ENCODE results near the gene MACROD1.
A peak's percentile ranks its signal among the peaks of the same experiment; 100 is the strongest.

Gene MACROD1

DNA sequence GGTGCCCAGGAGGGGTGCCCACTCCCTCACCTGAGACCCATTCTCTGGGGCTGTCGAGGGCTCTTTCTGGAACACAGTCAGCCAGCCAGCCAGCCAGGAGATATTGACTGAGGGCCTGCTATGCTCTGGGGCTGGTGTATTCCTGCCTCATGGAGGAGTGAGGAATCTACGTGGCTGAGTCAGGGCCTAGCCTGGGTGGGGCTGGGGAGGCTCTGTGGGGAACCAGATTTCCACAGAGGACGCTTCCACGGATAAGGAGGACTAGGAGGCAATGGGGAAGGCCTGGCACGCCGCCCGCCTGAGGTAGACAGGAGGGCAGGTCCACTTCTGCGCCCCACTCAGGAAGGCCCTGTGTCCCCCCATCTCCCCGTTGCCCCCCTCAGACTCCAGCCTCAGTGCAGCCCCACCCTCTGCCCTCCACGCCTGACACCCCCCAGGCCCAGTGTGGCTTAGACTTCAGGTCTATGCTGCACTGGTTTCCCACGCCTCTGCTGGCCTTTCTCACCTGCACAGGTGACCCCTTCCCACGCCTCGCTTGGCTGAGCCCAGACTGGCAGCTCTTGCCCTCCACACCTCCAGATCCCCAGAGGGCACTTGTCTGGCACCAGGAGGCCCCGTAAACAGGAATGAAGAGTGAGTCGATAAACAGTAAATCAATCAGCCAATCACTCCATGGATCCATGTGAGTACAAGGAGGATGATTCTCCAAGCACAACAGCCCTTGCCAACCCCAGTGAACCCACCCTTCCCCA lies 37.5 kb downstream of the MACROD1 start:
- no peak for DNase-seq

DNA sequence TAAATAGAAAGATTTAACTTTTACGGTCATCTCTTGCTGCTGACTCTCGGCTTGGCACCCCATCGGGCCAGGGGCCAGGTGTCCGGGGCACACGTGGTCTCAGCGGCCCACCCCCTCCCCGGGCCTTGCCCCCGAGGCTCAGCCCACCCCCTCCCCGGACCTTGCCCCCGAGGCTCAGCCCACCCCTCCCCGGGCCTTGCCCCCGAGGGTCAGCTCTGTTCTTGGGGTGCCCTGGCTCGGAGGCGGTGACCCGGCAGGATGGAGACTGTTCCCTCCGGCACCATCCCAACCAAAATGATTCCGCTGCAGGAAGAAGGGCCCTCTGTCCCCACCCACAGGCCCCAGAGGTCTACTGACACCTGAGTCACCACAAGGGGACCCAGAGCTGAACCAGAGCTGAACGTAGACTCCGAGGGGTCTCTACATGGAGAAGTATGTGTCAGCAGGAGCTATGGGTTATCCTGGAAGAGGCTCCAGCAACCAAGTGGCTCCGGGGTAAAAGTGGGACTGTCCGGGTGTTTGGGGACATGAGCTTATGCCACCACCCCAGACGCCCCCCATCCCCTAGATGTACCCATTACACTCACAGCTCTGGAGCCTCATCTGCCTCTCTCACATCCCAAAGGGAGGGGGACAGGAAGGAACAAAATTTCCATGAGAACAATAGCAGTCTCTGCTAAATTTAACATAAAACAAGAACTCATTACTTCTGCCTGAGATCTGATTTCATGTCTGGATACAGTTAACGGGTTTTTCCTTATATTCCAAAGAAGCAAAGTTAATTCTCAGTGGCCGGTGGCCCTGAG lies 38.4 kb downstream of the MACROD1 start:
- no peak for DNase-seq

DNA sequence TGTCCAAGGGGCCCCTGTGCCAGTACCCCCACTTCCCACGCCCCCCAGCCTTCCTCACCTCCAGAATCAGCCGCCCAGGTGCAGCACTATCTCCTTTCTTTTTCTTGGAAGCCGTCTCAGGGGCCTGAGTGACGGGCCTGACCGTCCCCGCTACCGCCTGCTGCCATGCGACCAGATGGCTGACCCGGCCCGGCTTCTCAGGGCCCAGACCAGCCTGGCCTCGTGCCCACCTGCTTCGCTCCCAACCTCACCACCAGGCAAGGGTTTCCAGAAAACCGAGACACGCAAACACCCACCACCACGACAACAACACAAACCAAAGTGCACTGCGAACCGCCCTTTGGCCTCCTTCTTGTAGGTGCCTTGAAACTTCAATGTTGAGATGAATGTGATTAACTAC lies 39.1 kb downstream of the MACROD1 start:
- DNase-seq = no peak

DNA sequence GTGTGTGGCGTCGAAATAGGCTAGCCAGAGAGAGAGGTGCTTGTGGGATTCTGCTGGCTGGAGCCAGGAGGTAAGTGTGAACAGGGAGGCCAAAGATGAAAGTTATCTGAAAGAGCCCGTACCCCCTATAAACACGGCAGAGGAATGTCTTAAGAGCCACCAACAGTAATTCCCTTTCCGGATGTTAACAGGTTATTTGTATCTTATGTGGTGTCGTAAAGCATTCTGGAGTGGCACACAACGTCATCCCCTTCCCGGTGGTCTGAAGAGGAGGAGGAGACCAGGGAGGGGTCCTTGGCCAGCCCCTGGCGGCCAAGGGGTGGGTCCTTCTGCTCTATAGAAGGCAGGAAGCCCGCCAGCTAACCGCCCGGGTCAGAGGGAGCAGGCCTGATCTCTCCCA lies 39.5 kb downstream of the MACROD1 start:
- no peak for DNase-seq

DNA sequence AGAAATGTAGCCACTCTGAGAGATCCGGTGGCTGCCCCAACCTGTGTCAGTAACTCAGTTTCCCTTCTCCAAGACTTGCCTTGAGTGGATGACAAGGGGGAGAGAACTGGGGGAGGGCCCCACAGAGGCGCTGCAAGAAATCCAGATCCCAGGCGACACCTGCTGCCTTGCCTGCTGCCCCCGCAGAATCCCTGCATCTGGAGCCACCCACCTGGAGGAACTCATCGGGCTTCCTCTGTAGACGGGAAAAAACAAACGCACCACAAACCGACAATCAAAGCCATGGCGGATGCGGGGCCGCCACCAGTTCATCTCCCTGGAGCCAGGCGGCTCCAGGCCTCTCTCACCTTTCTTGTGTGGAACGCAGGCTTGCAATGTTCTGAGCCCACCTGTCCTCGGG lies 40.2 kb downstream of the MACROD1 start:
- no peak for DNase-seq

DNA sequence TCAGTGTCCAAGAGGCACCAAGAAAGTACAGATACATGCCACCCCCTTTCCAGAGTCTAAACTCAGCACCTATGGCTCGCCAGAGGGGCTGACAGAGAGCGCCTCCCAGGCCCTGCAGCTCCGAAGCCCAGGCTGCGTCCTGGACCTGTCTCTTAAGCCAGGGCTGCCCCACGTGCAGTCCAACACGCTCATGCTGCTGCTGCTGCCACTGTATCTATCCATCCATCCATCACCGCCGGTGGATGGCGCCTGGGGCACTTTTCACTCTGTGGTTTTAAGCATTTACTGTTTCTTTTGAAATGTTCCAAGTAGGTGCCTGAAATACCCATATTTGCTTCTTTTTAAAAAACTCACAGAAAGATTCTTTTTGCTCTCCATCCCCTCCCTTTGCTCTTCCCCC lies 41.8 kb downstream of the MACROD1 start:
- no peak for DNase-seq

DNA sequence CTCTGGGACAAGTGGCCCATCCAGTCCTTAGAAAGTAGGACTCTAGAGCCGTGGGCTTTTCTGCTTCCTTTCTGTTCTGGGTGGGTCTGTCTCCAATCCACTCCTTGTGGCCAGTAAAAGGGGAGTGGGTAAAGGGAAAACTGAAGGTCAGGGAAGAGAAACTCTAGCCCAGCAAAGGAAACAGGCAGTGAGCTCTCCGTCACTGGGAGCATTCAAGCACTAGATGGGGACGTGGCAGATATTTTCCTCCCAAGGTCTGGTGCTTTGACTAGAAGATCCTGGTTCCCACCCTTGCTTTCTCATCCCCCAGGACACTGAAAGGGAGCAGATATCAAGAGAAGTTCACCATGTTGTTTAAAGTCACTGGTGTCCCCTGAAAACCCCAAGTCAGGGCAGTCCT lies 42.2 kb downstream of the MACROD1 start:
- no peak for DNase-seq

DNA sequence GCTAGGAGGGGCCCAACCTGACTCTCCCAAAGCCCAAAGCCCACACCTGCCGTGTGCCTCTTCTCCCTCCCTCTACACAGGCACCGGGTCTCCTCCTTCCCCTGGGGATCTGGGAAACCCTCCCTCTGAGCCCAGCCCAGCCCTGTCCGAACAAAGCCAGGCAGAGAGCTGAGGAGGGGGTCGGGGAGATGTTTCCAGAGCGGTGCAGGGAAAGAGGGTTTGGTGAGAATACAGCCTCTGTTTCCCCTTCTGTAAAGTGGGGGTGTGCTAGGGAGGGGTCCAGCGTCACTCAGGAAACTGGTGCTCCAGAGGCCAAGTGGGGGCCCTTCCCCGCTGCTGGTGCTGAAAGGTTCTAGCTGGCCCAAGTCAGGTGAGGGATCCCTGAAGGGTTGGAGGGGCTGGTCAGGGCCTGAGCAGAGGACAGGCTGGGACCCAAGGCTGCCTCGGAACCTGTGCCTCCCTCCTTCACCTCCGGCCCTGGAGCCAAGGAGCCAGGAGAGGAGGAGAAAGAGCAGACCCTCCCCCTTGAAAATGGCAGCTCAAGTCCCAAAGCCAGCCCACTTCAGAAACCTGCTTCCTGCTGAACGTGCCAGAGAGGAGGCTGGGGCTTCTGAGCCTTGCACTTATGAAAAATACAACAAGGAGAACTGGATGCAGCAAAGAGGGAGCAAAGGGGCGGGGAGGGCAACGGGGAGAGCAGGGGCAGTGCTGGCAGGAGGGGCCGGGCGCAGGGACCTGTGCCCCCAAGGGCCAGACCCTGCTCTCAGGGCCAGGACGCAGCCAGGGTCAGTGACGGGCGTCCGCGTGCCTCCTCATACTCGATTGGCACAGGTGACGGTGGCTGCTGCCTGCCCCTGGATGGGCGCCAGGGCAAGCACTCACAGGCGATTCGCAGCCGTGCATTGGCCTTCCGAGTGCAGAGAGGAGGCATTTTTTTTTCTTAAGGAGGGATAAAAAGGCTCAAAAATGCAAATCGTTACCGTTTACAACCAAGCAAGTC lies 43.2 kb downstream of the MACROD1 start:
- no peak for DNase-seq

DNA sequence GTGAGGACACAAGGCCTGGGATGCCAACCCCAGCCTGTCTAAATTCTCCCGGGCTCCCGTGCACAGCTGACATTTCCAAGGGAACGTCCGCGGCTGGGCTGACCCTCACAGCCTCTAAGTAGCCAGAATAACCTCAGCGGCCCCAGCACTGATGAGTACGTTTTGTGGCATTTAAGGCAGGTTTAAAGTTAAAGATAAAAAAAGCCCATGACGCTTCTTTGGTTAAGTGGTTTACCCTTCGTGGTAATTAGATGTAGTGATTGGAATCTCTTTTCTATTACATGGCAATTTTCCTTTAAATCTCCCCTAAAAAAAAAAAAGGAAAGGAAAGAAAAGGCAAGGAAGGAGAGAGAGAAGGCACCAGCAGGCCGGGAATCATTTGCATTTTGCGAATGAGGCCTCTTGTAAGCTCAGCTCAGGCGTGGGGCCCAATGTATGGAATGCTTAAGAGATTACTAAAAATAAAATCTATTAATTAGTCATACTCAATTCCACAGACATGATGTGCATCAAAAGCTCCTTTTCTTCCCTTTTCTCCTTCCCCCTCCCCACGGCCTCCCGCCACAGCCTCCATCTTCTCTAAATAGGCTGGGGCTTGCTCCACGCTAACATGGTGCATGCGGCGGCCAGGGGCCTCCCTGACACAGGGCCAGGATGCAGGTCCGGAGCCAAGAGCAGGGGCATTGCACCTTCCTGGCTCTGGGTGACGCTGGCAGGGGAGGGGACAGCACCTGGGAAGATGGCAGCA lies 44.1 kb downstream of the MACROD1 start:
- DNase-seq = peak in 1 of 5 experiments; percentile 10

DNA sequence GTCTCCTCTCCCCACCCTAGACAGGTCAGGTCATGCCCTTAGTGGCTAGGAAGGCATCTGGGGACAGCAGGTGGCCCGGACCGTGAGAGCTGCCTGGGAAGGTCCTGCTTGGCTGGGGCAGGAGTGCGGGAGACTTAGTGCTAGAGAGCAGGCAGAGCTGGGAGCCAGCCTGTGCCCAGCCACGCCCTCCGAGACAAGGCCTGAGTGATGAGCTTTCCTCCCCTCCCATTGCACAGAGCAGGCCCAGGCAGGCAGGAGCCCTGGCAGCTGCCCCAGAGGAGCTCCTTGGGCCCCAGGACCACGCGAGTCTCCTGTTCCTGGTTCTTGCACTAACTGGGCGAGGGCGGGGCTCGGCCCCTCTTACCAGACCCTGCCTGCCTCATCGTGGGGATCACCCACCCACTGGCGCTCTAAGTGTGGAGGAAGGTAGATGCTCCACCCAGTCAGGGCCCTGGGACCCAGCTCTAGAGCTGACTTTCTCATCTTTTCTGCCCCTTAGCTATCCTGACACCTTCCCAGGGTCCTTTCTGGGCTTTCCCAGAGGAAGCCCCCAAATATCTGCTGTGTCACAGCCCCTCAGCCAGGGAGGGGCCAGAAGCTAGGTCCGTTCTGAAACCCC lies 44.9 kb downstream of the MACROD1 start:
- no peak for DNase-seq

DNA sequence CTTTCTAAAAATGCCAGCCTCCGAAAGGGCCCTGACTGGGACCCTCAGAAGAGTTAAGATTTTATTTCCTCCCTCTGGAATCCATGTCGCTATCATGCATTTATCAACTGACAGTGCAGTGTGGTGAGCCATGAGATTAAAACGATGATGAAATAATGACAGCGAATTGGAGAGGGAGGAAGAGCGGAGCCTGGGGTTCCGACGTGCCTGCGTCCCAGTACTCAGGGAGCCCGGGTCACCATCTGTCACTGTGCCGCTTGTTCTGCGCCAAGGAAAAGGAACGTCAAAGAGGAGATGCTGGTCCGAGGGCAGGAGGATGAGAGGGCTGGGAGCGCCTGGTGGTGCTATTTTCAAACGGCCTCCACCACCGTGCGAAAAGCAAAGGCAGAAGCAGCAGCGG lies 46.2 kb downstream of the MACROD1 start:
- no peak for DNase-seq

DNA sequence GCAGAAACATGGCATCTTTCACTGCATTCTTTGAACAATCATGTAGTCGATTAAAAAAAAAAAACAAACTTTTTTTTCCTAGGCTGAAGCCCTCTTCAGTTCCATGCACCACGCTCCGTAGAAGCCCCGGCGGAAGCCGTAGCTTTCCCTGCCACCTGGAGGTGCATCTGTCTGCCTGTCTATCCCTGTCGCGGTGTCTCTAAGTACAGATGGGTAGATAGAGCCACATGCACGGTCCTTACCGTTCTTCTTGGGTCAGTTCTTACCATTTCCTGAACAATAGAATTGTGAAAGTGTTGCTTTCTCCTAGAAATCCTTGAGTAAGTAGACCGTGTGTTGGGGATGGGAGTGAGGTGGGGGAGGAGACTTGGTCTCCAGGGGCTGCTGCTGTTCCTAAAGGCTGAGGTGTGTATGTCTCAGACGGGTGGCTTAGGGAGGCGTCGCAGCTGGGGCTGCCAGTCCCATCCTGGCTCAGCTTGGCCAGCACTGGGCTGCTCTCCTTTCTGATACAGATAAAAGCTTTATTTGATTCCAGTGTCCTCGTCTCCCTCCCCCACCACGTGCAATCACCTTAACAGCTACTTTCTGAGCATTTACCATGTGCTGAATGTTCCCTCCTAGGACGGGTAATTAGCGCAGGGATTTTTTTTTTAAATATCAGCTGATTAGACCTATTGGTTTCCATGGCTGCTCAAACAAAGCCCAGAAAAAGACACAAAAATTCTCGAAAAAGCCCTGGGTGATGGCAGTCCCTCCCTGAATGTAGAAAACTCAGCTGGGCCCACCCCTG lies 46.8 kb downstream of the MACROD1 start:
- DNase-seq = no peak

DNA sequence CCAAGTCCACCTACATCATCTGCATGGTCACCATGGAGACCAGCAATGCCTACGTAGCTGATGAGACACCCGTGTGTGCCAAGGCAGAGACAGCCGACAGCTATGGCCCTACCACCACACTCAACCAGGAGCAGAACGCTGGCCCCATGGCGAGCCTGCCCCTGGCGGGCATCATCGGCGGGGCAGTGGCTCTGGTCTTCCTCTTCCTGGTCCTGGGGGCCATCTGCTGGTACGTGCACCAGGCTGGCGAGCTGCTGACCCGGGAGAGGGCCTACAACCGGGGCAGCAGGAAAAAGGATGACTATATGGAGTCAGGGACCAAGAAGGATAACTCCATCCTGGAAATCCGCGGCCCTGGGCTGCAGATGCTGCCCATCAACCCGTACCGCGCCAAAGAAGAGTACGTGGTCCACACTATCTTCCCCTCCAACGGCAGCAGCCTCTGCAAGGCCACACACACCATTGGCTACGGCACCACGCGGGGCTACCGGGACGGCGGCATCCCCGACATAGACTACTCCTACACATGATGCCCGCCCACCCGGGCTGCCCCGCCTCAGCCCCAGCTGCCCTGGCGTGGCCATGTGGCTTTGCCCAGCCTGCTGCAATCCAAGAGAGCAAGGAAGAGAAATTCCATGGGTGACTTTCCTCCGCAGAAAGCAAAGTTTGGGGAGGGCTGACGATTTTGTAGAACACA lies 48.0 kb downstream of the MACROD1 start:
- DNase-seq = no peak

DNA sequence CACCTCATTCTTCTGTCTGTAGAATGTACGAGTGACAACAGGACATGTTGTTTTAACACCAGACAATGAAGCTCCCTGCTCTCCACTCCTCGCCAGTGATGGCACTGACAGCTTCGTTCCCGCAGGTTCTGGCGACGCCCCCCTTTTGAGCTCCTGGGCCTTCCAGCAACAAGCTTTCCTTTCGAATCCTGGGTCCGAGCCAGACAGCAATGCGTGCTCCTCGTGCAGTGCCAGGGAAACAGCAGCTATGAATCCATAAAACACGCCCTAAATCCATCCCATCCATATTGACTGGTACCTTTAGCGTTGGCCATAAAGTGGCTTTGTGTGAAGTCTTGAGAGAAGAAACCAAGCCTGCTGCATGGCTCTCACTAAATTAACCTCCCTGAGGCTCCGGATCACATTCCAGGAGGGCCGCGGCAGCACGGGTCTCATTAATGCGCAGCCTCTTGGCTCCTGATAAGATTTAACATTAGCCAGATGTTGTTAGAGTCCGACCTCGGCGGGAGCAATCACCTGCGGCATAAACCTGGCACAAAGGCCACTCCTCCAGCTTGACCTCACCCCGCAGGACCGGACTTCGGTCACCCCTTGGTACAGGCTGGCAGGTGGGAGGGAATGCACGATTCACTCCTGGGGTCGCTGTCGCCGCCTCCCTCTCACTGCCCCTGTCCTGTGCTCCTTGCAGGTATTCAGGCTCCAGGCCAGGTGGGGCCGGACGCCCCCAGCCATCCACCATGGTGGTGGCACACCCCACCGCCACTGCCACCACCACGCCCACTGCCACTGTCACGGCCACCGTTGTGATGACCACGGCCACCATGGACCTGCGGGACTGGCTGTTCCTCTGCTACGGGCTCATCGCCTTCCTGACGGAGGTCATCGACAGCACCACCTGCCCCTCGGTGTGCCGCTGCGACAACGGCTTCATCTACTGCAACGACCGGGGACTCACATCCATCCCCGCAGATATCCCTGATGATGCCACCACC lies 50.1 kb downstream of the MACROD1 start:
- DNase-seq = no peak

DNA sequence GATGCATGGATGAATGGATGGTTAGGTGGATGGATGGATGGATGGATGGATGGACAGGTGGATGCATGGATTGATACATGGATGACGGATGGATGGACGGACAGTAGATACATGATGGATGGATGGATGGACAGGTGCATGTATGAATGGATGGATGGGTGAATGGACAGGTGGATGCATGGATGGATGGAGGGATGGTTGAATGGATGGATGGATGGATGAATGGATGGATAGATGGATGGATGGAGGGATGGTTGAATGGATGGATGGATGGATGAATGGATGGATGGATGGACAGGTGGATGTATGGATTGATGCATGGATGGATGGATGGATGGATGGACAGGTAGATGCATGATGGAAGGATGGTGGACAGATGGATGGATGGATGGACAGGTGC lies 51.7 kb downstream of the MACROD1 start:
- DNase-seq = no peak

DNA sequence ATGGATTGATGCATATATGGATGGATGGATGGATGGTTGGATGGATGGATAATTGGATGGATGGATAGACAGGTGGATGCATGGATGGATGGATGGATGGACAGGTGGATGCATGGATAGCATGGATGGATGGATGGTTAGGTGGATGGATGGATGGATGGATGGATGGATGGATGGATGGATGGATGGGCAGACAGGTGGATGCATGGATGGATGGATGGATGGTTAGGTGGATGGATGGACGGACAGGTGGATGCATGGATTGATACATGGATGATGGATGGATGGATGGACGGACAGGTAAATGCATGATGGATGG lies 52.5 kb downstream of the MACROD1 start:
- DNase-seq = no peak

DNA sequence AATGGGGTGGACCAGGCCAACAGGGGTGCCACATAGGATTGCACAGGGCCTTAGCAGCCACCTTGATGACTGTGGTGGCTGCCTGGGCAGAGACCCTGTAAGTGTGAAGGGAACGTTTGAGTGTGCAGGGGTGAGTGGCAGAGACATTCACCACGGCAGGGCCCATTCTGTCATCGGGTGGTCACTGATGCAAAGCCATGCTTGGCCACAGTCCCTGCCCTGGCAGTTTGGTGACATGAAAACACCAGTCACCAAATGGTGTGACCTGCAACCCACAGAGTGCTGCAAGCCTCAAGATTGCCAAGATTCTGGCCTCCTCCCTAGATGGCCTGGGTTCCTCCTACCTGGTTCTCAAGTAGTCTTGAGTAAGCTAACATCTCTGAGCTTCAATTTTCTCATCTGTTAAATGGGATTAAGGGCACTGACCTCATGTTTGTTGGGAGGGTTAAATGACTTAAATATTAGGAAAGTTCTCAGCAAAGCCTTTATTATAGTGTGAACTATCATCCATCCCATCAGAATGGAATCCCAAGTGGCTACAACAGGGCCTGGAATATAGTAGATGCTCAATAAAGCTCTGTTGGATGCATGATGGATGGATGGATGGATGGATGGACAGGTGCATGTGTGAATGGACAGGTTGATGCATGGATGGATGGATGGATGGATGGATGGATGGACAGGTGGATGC lies 53.0 kb downstream of the MACROD1 start:
- DNase-seq = no peak

Data from T-helper 2 cell (primary cell).